ENCODE data around the gene EFNA3. TPM values are rescaled to one million over a fixed set of nuclear protein-coding genes. Genes with fewer than 3 reads are reported as not detected.

Gene EFNA3
- total RNA-seq, 4 donors from 2014 or later, result 0.55 to 1.8 (median 1.6) TPM; not detected in 1

DNA sequence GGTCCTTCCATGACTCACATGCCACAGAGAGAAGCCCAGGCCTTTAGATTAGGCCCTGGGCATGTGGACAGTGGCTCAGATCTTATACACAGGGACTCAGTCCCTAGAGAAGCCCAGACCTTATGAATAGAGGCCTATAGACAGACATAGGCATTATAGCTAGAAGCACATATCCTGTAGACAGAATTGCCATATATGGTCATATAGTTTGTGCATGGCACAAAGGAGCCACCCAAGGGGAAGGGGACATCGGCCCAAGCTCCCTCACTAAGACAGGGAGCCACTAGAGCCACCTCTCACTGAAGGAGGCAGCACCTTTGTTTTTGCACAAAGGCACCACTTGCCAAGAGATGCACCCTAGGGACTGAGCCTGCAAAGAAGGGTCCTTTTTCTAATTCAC lies 2.3 kb upstream of the EFNA3 start:
- intact Hi-C loops (cut with DNase I; ENCODE audit: low total_unique reads) (no loop called here), in situ Hi-C loops (cut with MboI; ENCODE audit: low sequenced_read_pairs in 4 of 4) (no loop called here)
- DNase-seq (no peak), ATAC-seq (no peak)
- H3K27me3 ChIP-seq, result peaks cover 25% of the 10 kb centered on the region in 3 donors
- H3K27ac ChIP-seq, result no peak overlapping the region
- no peaks in the 10 kb centered on the region for H3K9me3 ChIP-seq
- peaks cover 24 to 29% of the 10 kb centered on the region in 2 donors for H3K4me1 ChIP-seq
- no peaks in the 10 kb centered on the region for H3K36me3 ChIP-seq
- TF ChIP-seq, protein P1, sequence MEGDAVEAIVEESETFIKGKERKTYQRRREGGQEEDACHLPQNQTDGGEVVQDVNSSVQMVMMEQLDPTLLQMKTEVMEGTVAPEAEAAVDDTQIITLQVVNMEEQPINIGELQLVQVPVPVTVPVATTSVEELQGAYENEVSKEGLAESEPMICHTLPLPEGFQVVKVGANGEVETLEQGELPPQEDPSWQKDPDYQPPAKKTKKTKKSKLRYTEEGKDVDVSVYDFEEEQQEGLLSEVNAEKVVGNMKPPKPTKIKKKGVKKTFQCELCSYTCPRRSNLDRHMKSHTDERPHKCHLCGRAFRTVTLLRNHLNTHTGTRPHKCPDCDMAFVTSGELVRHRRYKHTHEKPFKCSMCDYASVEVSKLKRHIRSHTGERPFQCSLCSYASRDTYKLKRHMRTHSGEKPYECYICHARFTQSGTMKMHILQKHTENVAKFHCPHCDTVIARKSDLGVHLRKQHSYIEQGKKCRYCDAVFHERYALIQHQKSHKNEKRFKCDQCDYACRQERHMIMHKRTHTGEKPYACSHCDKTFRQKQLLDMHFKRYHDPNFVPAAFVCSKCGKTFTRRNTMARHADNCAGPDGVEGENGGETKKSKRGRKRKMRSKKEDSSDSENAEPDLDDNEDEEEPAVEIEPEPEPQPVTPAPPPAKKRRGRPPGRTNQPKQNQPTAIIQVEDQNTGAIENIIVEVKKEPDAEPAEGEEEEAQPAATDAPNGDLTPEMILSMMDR (IDR thresholded peaks at IDR 0.05 in 4 of 5, conservative IDR thresholded peaks at IDR 0.05 in 1 of 5), result no peak
- TF ChIP-seq POLR2A (IDR thresholded peaks at IDR 0.05), result no peak
- no peak overlapping the region for H3K4me3 ChIP-seq

- Histone ChIP-seq H3K27me3 (peaks cover 34 to 35% (median 35%) of the 10 kb centered on the region in 3 donors), H3K4me3 (no peak overlapping the region), H3K36me3 (no peaks in the 10 kb centered on the region), H3K27ac (no peak overlapping the region), H3K4me1 (peaks cover 33 to 36% of the 10 kb centered on the region in 2 donors), H3K9me3 (no peaks in the 10 kb centered on the region)
- no peak for DNase-seq
- TF ChIP-seq, protein P1 (IDR thresholded peaks at IDR 0.05 in 4 of 5, conservative IDR thresholded peaks at IDR 0.05 in 1 of 5), result no peak
- TF ChIP-seq POLR2A (IDR thresholded peaks at IDR 0.05), result no peak
- ATAC-seq, result no peak
- in situ Hi-C loops (cut with MboI; ENCODE audit: low sequenced_read_pairs in 4 of 4), result no loop called here
- intact Hi-C loops (cut with DNase I; ENCODE audit: low total_unique reads), result no loop called here
Measured at GRCh38 chr1:155077346-155077745, 1.3 kb upstream of the EFNA3 start.

- TF ChIP-seq, protein P1 (IDR thresholded peaks at IDR 0.05 in 4 of 5, conservative IDR thresholded peaks at IDR 0.05 in 1 of 5), result no peak
- no peak for TF ChIP-seq POLR2A (IDR thresholded peaks at IDR 0.05)
- no peak for ATAC-seq
- intact Hi-C loops (cut with DNase I; ENCODE audit: low total_unique reads), result no loop called here
- H3K36me3 ChIP-seq, result no peaks in the 10 kb centered on the region
- no peaks in the 10 kb centered on the region for H3K9me3 ChIP-seq
- no peak for DNase-seq
- peaks cover 40% of the 10 kb centered on the region in 3 donors for H3K27me3 ChIP-seq
- in situ Hi-C loops (cut with MboI; ENCODE audit: low sequenced_read_pairs in 4 of 4), result no loop called here
- peaks cover 38% of the 10 kb centered on the region in 2 donors for H3K4me1 ChIP-seq
- H3K27ac ChIP-seq, result no peak overlapping the region
- peak overlapping the region in 2 of 4 donors; percentile 64 to 68 for H3K4me3 ChIP-seq
Measured at GRCh38 chr1:155077758-155078445, 735 bp upstream of the EFNA3 start.

GRCh38 chr1:155079210-155079486 lies 511 bp downstream of the EFNA3 start:
- no peaks in the 10 kb centered on the region for H3K36me3 ChIP-seq
- DNase-seq (no peak), ATAC-seq (no peak)
- TF ChIP-seq POLR2A (IDR thresholded peaks at IDR 0.05), result no peak
- TF ChIP-seq, protein P1 (IDR thresholded peaks at IDR 0.05 in 4 of 5, conservative IDR thresholded peaks at IDR 0.05 in 1 of 5), result no peak
- H3K4me1 ChIP-seq, result peaks cover 38 to 41% of the 10 kb centered on the region in 2 donors
- intact Hi-C loops (cut with DNase I; ENCODE audit: low total_unique reads) (no loop called here), in situ Hi-C loops (cut with MboI; ENCODE audit: low sequenced_read_pairs in 4 of 4) (no loop called here)
- H3K9me3 ChIP-seq, result no peaks in the 10 kb centered on the region
- peak overlapping the region; percentile 31 to 68 (median 55) for H3K4me3 ChIP-seq
- H3K27me3 ChIP-seq, result peaks cover 51 to 53% (median 52%) of the 10 kb centered on the region in 3 donors
- no peak overlapping the region for H3K27ac ChIP-seq

All from gastrocnemius medialis (tissue), 4 donors.